H9 (cell line): Measurements from ENCODE around the gene PI4K2A. TPM values are rescaled to one million over a fixed set of nuclear protein-coding genes. Genes with fewer than 3 reads are reported as not detected.

Source experiments
- DNase-seq: peaks from one replicate; pipeline ENCODE4 v3.0.0-alpha.2; 2017
- H2AFZ ChIP-seq: one replicate; pipeline ENCODE4 v1.6.1; 2013; ENCODE audit warnings: mild to moderate bottlenecking, low read length, control low read depth, moderate library complexity
- H2AK5ac ChIP-seq: 2 replicates; pipeline ENCODE4 v1.6.1; 2013; ENCODE audit warnings: low read length, control low read depth, mixed read lengths; ENCODE audit not compliant: insufficient read length
- H2BK120ac ChIP-seq: one replicate; pipeline ENCODE4 v1.6.1; 2013; ENCODE audit warnings: low read depth, mild to moderate bottlenecking, low read length, control low read depth, inconsistent platforms; ENCODE audit not compliant: poor library complexity, severe bottlenecking
- H2BK12ac ChIP-seq: 2 replicates; pipeline ENCODE4 v1.6.1; 2013; ENCODE audit warnings: low read length, control low read depth, mixed read lengths, low read depth; ENCODE audit not compliant: insufficient read length
- H2BK15ac ChIP-seq: 2 replicates; pipeline ENCODE4 v1.6.1; 2013; ENCODE audit warnings: low read depth, low read length, control low read depth
- H2BK20ac ChIP-seq: one replicate; pipeline ENCODE4 v1.6.1; 2013; ENCODE audit warnings: low read depth, mild to moderate bottlenecking, low read length, control low read depth, inconsistent platforms; ENCODE audit not compliant: poor library complexity, severe bottlenecking
- H2BK5ac ChIP-seq: 2 replicates; pipeline ENCODE4 v1.6.1; 2013; ENCODE audit warnings: low read length, control low read depth, mixed read lengths; ENCODE audit not compliant: insufficient read length
- H3K14ac ChIP-seq: 2 replicates; pipeline ENCODE4 v1.6.1; 2013; ENCODE audit warnings: low read length, control low read depth; ENCODE audit not compliant: insufficient read depth
- H3K18ac ChIP-seq: 2 replicates; pipeline ENCODE4 v1.6.1; 2013; ENCODE audit warnings: low read depth, mild to moderate bottlenecking, mixed read lengths, low read length, control low read depth; ENCODE audit not compliant: insufficient read length
- H3K23ac ChIP-seq: 2 replicates; pipeline ENCODE4 v1.6.1; 2013; ENCODE audit warnings: low read length, control low read depth, mixed read lengths, low read depth; ENCODE audit not compliant: insufficient read length
- H3K23me2 ChIP-seq: 2 replicates; pipeline ENCODE4 v1.6.1; 2013; ENCODE audit warnings: low read depth, mild to moderate bottlenecking, mixed read lengths, low read length, control low read depth; ENCODE audit not compliant: insufficient read length, poor library complexity, severe bottlenecking
- H3K27ac ChIP-seq: 2 replicates; pipeline ENCODE4 v1.5.1; 2013; ENCODE audit warnings: low read length, control low read depth, mixed read lengths, low read depth; ENCODE audit not compliant: insufficient read length
- H3K27me3 ChIP-seq: 2 replicates; pipeline ENCODE4 v1.6.1; 2013; ENCODE audit warnings: low read length, control low read depth, inconsistent platforms; ENCODE audit not compliant: insufficient read depth
- H3K4ac ChIP-seq: 2 replicates; pipeline ENCODE4 v1.6.1; 2013; ENCODE audit warnings: low read depth, mild to moderate bottlenecking, control low read depth, inconsistent platforms, low read length, moderate library complexity
- H3K4me1 ChIP-seq: 2 replicates; pipeline ENCODE4 v1.6.1; 2013; ENCODE audit warnings: low read length, control low read depth, inconsistent platforms; ENCODE audit not compliant: insufficient read depth
- H3K4me2 ChIP-seq: 2 replicates; pipeline ENCODE4 v1.6.1; 2013; ENCODE audit warnings: low read length, control low read depth, mixed read lengths; ENCODE audit not compliant: insufficient read length, insufficient read depth
- H3K56ac ChIP-seq: 2 replicates; pipeline ENCODE4 v1.6.1; 2013; ENCODE audit warnings: low read depth, mild to moderate bottlenecking, mixed read lengths, low read length, control low read depth; ENCODE audit not compliant: insufficient read length
- H3K79me1 ChIP-seq: 2 replicates; pipeline ENCODE4 v1.6.1; 2013; ENCODE audit warnings: low read depth, mild to moderate bottlenecking, moderate library complexity, low read length, control low read depth, inconsistent platforms; ENCODE audit not compliant: insufficient read depth, poor library complexity, severe bottlenecking
- H3K79me2 ChIP-seq: 2 replicates; pipeline ENCODE4 v1.6.1; 2013; ENCODE audit warnings: low read length, control low read depth, inconsistent platforms; ENCODE audit not compliant: insufficient read depth
- H3K9ac ChIP-seq: 2 replicates; pipeline ENCODE4 v1.6.1; 2013; ENCODE audit warnings: low read length, control low read depth, mixed read lengths; ENCODE audit not compliant: insufficient read length; ENCODE audit errors: extremely low read depth
- H3K9me3 ChIP-seq: one replicate; pipeline ENCODE4 v1.6.1; 2013; ENCODE audit warnings: low read depth, low read length, inconsistent platforms; ENCODE audit not compliant: control insufficient read depth
- H3T11ph ChIP-seq: one replicate; pipeline ENCODE4 v1.6.1; 2013; ENCODE audit warnings: mild to moderate bottlenecking, low read length, control low read depth, inconsistent platforms
- H4K20me1 ChIP-seq: one replicate; pipeline ENCODE4 v1.6.1; 2013; ENCODE audit not compliant: control insufficient read depth, insufficient read length, insufficient read depth
- H4K5ac ChIP-seq: 2 replicates; pipeline ENCODE4 v1.6.1; 2013; ENCODE audit warnings: low read depth, mild to moderate bottlenecking, mixed read lengths, low read length, control low read depth; ENCODE audit not compliant: insufficient read length
- H4K8ac ChIP-seq: replicated peaks from 2 replicates; pipeline ENCODE4 v1.6.1; 2013; ENCODE audit warnings: low read length, control low read depth, mixed read lengths, low read depth; ENCODE audit not compliant: insufficient read length
- H4K91ac ChIP-seq: 2 replicates; pipeline ENCODE4 v1.6.1; 2013; ENCODE audit warnings: low read depth, mild to moderate bottlenecking, moderate library complexity, mixed read lengths, low read length, control low read depth; ENCODE audit not compliant: insufficient read length
- H3K27ac Mint-ChIP-seq, 3 experiments: 2 replicates in 2 of 3; 3 replicates in 1 of 3; pipeline ENCODE4 v1.8.0; 2020 to 2021; ENCODE audit warnings: mixed read lengths in 3 of 3, mild to moderate bottlenecking in 1 of 3, moderate library complexity in 1 of 3
- H3K27me3 Mint-ChIP-seq: 2 replicates; pipeline ENCODE4 v1.8.0; 2021; ENCODE audit warnings: low read depth, mild to moderate bottlenecking, moderate library complexity, mixed read lengths
- H3K36me3 Mint-ChIP-seq, 3 experiments: 2 replicates in 2 of 3; 3 replicates in 1 of 3; pipeline ENCODE4 v1.8.0; 2020 to 2021; ENCODE audit warnings: low read depth in 3 of 3, mixed read lengths in 3 of 3; ENCODE audit not compliant: insufficient read depth in 1 of 3
- H3K4me1 Mint-ChIP-seq, 2 experiments: 2 replicates each; pipeline ENCODE4 v1.8.0; 2020; ENCODE audit warnings: mixed read lengths in 2 of 2
- H3K4me3 Mint-ChIP-seq, 2 experiments: 2 replicates in 1 of 2; 3 replicates in 1 of 2; pipeline ENCODE4 v1.8.0; 2020 to 2021; ENCODE audit warnings: mild to moderate bottlenecking in 2 of 2, mixed read lengths in 2 of 2, moderate library complexity in 1 of 2
- H3K9me3 Mint-ChIP-seq, 2 experiments: 2 replicates in 1 of 2; 3 replicates in 1 of 2; pipeline ENCODE4 v1.8.0; 2020; ENCODE audit warnings: mild to moderate bottlenecking in 2 of 2, mixed read lengths in 2 of 2, moderate library complexity in 1 of 2
- WGBS: extraction: QIAGEN DNeasy Blood & Tissue Kit; methylation state at CpG from one replicate; pipeline ENCODE4 v1.1.7; 2013; ENCODE audit warnings: missing lambda C conversion rate, low lambda C conversion rate, mixed read lengths; ENCODE audit not compliant: insufficient read length; ENCODE audit errors: extremely low coverage; 5-methylcytosine and 5-hydroxymethylcytosine counted together
- total RNA-seq: library from RNA; stranded (reverse); gene quantifications from 2 replicates; pipeline ENCODE4 v1.2.1, GENCODE V29; 2021
- TF ChIP-seq, protein P1 (sequence below): fragments of 200-600 bp; sonication (generic); conservative IDR thresholded peaks from 3 replicates; pipeline ENCODE4 v1.8.0; 2021; ENCODE audit warnings: antibody characterized with exemption, mild to moderate bottlenecking

The PI4K2A gene
- total RNA-seq, 1 experiment from 2014 or later = 30.9 TPM

- H4K5ac ChIP-seq = no peak overlapping the region
- H2BK120ac ChIP-seq = no peak overlapping the region
- H2AFZ ChIP-seq = no peak overlapping the region
- Mint-ChIP-seq H3K27ac (peak overlapping the region in 2 of 3 experiments; percentile 3 to 76; a peak in 3 of 7 replicates), H3K4me3 (0 out of 5 replicates have a peak overlapping the region, but pooled peaks of 1 of the 2 experiments have one; percentile 16), H3K9me3 (no peaks in the 10 kb centered on the region; a peak in 1 of 5 replicates), H3K27me3 (no peaks in the 10 kb centered on the region), H3K4me1 (peaks cover 33 to 34% of the 10 kb centered on the region in 2 experiments), H3K36me3 (peaks cover 24 to 52% (median 50%) of the 10 kb centered on the region in 3 experiments; a peak in 6 of 7 replicates)
- H3K23me2 ChIP-seq = peaks cover 3% of the 10 kb centered on the region
- H3K9me3 ChIP-seq = no peaks in the 10 kb centered on the region
- H3K14ac ChIP-seq = no peak overlapping the region
- no peak overlapping the region for H4K8ac ChIP-seq
- no peak overlapping the region for H3K56ac ChIP-seq
- TF ChIP-seq, protein P1, sequence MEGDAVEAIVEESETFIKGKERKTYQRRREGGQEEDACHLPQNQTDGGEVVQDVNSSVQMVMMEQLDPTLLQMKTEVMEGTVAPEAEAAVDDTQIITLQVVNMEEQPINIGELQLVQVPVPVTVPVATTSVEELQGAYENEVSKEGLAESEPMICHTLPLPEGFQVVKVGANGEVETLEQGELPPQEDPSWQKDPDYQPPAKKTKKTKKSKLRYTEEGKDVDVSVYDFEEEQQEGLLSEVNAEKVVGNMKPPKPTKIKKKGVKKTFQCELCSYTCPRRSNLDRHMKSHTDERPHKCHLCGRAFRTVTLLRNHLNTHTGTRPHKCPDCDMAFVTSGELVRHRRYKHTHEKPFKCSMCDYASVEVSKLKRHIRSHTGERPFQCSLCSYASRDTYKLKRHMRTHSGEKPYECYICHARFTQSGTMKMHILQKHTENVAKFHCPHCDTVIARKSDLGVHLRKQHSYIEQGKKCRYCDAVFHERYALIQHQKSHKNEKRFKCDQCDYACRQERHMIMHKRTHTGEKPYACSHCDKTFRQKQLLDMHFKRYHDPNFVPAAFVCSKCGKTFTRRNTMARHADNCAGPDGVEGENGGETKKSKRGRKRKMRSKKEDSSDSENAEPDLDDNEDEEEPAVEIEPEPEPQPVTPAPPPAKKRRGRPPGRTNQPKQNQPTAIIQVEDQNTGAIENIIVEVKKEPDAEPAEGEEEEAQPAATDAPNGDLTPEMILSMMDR = no peak
- no peak overlapping the region for H3K4me2 ChIP-seq
- no peaks in the 10 kb centered on the region for H3K27me3 ChIP-seq
- no peaks in the 10 kb centered on the region for H4K20me1 ChIP-seq
- no peak overlapping the region for H3K18ac ChIP-seq
- no peak overlapping the region for H4K91ac ChIP-seq
- H3K23ac ChIP-seq = no peak overlapping the region
- H3K79me2 ChIP-seq = peaks cover 5% of the 10 kb centered on the region; the same call in 1 of the 2 replicates
- H3K79me1 ChIP-seq = no peaks in the 10 kb centered on the region
- H2BK15ac ChIP-seq = no peak overlapping the region
- no CpG with 5 or more reads among the region's 1 CpG for WGBS
- peaks cover 5% of the 10 kb centered on the region; the same call in 1 of the 2 replicates for H3K4me1 ChIP-seq
- H2AK5ac ChIP-seq = peak overlapping the region; percentile 69
- no peak overlapping the region for H3T11ph ChIP-seq
- H3K27ac ChIP-seq = no peak overlapping the region
- no peak overlapping the region for H2BK20ac ChIP-seq
- no peak overlapping the region for H3K9ac ChIP-seq
- H2BK12ac ChIP-seq = no peak overlapping the region
- no peak overlapping the region for H3K4ac ChIP-seq
- no peak for DNase-seq
- no peak overlapping the region for H2BK5ac ChIP-seq
Measured at GRCh38 chr10:97647556-97647955, 7.1 kb downstream of the PI4K2A start.
